HFFc6 (cell line): ENCODE measurements around the gene KCNA10. TPM values are rescaled to one million over a fixed set of nuclear protein-coding genes. Genes with fewer than 3 reads are reported as not detected.

ENCODE experiments used
- DNase-seq: peaks from one replicate; pipeline ENCODE4 v3.0.0-alpha.2; 2018
- H3K27ac Mint-ChIP-seq: 2 replicates; pipeline ENCODE4 v1.8.0; 2020; ENCODE audit warnings: mild to moderate bottlenecking, mixed read lengths
- H3K27me3 Mint-ChIP-seq: 2 replicates; pipeline ENCODE4 v1.8.0; 2021; ENCODE audit warnings: mild to moderate bottlenecking, moderate library complexity, mixed read lengths; ENCODE audit not compliant: insufficient read depth
- H3K36me3 Mint-ChIP-seq: 2 replicates; pipeline ENCODE4 v1.8.0; 2021; ENCODE audit warnings: low read depth, mixed read lengths
- H3K4me1 Mint-ChIP-seq: 2 replicates; pipeline ENCODE4 v1.8.0; 2020; ENCODE audit warnings: low read depth, mixed read lengths
- H3K4me3 Mint-ChIP-seq: 2 replicates; pipeline ENCODE4 v1.8.0; 2020; ENCODE audit warnings: mild to moderate bottlenecking, moderate library complexity, mixed read lengths
- H3K9me3 Mint-ChIP-seq: 2 replicates; pipeline ENCODE4 v1.8.0; 2020; ENCODE audit warnings: mild to moderate bottlenecking, mixed read lengths
- total RNA-seq, 6 experiments: library from RNA; stranded (reverse); fragmentation: NEBNext Ultra II Directional; extraction: Animal tissue kit (Norgen Biotek cat#: 25700); gene quantifications; 2 replicates in 1 of 6; 3 replicates in 5 of 6; pipeline ENCODE4 v1.2.3, GENCODE V29; 2021
- TF ChIP-seq, protein P1 (sequence below): fragments of 200-600 bp; sonication (generic); IDR thresholded peaks from 2 replicates; pipeline ENCODE4 v1.5.0; 2021; ENCODE audit warnings: antibody characterized with exemption, mild to moderate bottlenecking

Gene KCNA10
- total RNA-seq, 6 experiments from 2014 or later: not detected

DNA sequence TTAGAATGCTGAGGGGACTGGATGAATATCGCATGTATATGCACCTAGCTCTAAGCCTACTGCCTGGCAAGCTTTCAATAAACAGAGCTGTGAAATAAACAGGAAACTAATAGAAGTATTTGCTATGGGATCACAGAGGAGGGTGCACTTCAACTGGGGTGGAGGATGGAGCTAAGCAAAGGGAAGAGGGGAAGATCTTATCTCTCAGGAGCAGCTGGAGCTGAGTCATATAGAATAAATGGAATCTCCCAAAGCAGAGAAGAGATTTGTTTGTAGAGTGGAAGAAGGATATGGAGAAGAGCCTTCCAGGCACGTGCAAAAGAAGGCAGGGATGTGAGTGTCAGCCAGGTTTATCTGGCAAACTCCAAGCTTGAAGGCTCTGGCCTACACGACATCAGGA, 17.0 kb upstream of the KCNA10 start:
- H3K4me1 Mint-ChIP-seq: peaks cover 6% of the 10 kb centered on the region
- H3K27me3 Mint-ChIP-seq: peaks cover 30% of the 10 kb centered on the region
- H3K36me3 Mint-ChIP-seq: no peaks in the 10 kb centered on the region
- DNase-seq: no peak
- no peak overlapping the region for H3K27ac Mint-ChIP-seq
- H3K4me3 Mint-ChIP-seq: no peak overlapping the region
- TF ChIP-seq, protein P1, sequence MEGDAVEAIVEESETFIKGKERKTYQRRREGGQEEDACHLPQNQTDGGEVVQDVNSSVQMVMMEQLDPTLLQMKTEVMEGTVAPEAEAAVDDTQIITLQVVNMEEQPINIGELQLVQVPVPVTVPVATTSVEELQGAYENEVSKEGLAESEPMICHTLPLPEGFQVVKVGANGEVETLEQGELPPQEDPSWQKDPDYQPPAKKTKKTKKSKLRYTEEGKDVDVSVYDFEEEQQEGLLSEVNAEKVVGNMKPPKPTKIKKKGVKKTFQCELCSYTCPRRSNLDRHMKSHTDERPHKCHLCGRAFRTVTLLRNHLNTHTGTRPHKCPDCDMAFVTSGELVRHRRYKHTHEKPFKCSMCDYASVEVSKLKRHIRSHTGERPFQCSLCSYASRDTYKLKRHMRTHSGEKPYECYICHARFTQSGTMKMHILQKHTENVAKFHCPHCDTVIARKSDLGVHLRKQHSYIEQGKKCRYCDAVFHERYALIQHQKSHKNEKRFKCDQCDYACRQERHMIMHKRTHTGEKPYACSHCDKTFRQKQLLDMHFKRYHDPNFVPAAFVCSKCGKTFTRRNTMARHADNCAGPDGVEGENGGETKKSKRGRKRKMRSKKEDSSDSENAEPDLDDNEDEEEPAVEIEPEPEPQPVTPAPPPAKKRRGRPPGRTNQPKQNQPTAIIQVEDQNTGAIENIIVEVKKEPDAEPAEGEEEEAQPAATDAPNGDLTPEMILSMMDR: no peak
- no peaks in the 10 kb centered on the region for H3K9me3 Mint-ChIP-seq

DNA sequence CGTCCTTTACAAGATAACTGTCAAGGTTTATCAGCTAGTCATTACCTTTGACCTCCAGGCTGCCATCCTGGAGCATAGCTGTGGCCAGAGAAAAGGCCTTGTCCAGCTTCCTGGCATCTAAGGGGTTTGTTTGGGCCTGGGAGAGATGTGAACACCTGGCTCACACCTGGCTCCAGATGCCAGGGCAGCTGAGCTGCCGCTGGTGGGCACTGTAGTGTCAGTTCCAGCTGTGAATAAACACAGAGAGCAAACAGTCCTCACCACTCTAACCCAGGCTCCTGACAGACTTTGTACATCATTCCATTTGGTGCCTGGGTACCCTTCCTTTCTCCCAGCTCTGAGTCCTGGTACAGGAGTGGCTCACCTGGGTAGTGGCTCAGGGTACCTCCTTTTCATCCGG, 14.3 kb upstream of the KCNA10 start:
- DNase-seq: no peak
- TF ChIP-seq, protein P1: no peak
- H3K27me3 Mint-ChIP-seq: peaks cover 45% of the 10 kb centered on the region
- H3K4me1 Mint-ChIP-seq: peaks cover 6% of the 10 kb centered on the region
- H3K4me3 Mint-ChIP-seq: no peak overlapping the region
- H3K36me3 Mint-ChIP-seq: no peaks in the 10 kb centered on the region
- H3K9me3 Mint-ChIP-seq: no peaks in the 10 kb centered on the region
- no peak overlapping the region for H3K27ac Mint-ChIP-seq

GRCh38 chr1:110529011-110529410, 10.0 kb upstream of the KCNA10 start:
- H3K9me3 Mint-ChIP-seq: no peaks in the 10 kb centered on the region
- H3K27me3 Mint-ChIP-seq: peaks cover 48% of the 10 kb centered on the region
- H3K36me3 Mint-ChIP-seq: no peaks in the 10 kb centered on the region
- no peak overlapping the region for H3K27ac Mint-ChIP-seq
- TF ChIP-seq, protein P1: no peak
- DNase-seq: no peak
- no peaks in the 10 kb centered on the region for H3K4me1 Mint-ChIP-seq
- H3K4me3 Mint-ChIP-seq: no peak overlapping the region

DNA sequence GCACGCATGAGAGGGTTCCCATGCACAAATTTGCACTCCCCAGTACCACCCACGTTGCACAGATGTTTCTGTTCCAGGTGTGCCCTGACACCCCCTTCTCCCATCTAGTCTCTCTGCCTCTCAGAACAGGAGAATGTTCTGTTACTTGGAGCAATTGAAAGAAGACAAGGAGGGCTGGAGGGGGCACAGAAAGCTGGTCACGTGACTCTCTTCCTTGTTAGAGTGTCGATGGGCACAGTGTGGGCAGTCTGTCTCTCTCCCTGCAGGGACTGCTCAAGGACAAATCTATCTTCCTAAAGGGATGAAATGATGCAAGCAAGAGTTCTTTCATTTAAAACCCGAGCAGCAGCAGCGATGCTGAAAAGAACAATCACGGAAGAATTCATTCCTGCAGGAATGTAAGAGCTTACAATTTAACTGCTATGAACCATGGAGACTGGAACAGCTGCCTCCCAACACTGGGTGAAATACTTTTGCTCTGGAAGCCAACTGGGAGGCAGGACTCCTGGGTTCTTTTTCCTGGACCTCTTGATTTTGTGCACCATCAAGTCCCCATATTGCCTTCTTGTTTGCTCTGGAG, 7.3 kb upstream of the KCNA10 start:
- Mint-ChIP-seq H3K4me1 (peaks cover 12% of the 10 kb centered on the region), H3K4me3 (no peak overlapping the region), H3K9me3 (no peaks in the 10 kb centered on the region), H3K27me3 (peaks cover 41% of the 10 kb centered on the region), H3K36me3 (no peaks in the 10 kb centered on the region), H3K27ac (no peak overlapping the region)
- no peak for DNase-seq
- TF ChIP-seq, protein P1: no peak

GRCh38 chr1:110525249-110525595, 6.2 kb upstream of the KCNA10 start:
- no peak for DNase-seq
- Mint-ChIP-seq H3K27me3 (peaks cover 40% of the 10 kb centered on the region), H3K4me1 (peaks cover 12% of the 10 kb centered on the region), H3K27ac (no peak overlapping the region), H3K36me3 (no peaks in the 10 kb centered on the region), H3K9me3 (no peaks in the 10 kb centered on the region), H3K4me3 (no peak overlapping the region)
- TF ChIP-seq, protein P1: no peak
